ENCODE data around the gene CEP19.

The CEP19 gene

DNA sequence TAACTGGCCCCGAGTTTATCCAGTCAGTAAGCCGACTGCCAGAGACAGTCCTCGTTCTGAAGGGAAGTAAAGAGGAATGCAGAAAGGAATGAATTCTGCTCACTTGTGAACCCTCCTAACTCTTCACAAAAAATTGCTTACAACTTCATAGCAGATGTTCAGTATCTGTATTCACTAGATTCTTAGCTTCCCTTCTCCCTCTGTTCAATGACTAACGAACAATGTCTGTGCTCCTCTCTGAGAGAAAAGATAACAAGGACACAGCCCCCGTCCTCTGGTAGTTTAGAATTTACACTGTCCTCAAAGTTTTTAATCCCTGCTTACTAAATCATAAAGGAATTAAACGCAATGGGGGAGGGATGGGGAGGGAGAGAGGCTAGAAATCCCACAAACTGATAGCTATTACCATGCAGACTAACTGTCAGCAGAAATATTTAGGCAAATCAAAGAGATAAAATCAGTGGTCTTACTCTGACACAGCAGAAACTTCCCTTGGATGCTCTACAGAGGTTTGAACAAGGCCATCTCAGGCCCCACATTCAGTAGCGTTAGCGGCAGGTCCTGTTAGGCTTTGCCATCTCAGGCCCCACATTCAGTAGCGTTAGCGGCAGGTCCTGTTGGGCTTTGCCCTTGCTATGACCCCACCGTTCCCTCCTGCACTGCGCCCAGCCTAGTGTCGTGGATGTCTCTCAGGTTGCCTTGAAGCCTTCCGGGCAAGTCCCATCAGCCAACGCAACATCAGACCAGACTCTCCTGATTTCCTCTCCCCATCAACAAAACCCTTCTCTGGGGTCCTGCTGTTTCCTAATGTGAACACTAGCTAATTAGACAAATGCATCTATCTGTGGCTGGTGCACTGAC lies 49.1 kb downstream of the CEP19 start:
- peak; percentile 65 for DNase-seq

DNA sequence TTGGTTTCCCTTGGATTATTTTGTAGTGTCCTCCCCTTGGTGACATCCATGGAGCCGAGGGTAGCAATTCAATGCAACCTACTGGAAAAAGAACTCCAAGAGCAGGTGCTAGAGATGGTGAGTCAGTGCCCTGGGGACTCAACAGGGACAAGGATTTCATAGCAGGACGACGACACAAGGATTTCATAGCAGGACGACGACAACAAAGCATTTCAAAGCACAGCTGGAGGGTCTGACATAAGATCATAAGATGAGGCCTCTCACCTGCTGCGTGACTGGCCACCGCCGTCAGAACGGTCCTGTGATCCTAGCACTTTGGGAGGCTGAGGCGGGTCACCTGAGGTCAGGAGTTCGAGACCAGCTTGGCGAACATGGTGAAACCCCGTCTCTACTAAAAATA lies 50.0 kb downstream of the CEP19 start:
- DNase-seq: no peak

DNA sequence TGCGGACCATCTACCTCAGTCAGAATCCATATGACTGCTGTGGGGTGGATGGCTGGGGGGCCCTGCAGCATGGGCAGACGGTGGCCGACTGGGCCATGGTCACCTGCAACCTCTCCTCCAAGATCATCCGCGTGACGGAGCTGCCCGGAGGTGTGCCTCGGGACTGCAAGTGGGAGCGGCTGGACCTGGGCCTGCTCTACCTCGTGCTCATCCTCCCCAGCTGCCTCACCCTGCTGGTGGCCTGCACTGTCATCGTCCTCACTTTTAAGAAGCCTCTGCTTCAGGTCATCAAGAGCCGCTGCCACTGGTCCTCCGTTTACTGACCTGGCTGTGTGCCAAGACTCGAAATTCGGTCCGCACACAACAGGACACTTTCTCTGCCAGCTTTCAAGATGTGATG lies 50.6 kb downstream of the CEP19 start:
- DNase-seq: no peak

DNA sequence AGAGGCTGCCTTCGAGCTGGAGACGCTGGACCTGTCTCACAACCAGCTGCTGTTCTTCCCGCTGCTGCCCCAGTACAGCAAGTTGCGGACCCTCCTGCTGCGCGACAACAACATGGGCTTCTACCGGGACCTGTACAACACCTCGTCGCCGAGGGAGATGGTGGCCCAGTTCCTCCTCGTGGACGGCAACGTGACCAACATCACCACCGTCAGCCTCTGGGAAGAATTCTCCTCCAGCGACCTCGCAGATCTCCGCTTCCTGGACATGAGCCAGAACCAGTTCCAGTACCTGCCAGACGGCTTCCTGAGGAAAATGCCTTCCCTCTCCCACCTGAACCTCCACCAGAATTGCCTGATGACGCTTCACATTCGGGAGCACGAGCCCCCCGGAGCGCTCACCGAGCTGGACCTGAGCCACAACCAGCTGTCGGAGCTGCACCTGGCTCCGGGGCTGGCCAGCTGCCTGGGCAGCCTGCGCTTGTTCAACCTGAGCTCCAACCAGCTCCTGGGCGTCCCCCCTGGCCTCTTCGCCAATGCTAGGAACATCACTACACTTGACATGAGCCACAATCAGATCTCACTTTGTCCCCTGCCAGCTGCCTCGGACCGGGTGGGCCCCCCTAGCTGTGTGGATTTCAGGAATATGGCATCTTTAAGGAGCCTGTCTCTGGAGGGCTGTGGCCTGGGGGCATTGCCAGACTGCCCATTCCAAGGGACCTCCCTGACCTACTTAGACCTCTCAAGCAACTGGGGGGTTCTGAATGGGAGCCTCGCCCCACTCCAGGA lies 51.5 kb downstream of the CEP19 start:
- no peak for DNase-seq

DNA sequence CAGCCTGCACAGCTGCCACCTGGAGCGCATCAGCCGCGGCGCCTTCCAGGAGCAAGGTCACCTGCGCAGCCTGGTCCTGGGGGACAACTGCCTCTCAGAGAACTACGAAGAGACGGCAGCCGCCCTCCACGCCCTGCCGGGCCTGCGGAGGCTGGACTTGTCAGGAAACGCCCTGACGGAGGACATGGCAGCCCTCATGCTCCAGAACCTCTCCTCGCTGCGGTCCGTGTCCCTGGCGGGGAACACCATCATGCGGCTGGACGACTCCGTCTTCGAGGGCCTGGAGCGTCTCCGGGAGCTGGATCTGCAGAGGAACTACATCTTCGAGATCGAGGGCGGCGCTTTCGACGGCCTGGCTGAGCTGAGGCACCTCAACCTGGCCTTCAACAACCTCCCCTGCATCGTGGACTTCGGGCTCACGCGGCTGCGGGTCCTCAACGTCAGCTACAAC lies 52.1 kb downstream of the CEP19 start:
- DNase-seq: no peak
